GM13976 (cell line): ENCODE data around the gene OR2AG2.

Experiments used
- DNase-seq: peaks from one replicate; pipeline ENCODE4 v3.0.0; 2012; ENCODE audit warnings: low spot score
- in situ Hi-C: fragments of 300-500 bp; cut with MboI; formaldehyde crosslinking; loops from one replicate; pipeline ENCODE4 v1.12.0; 2022; ENCODE audit warnings: low sequenced_read_pairs, mixed read lengths, inconsistent platforms; ENCODE audit not compliant: unreplicated experiment
- TF ChIP-seq, protein P1 (sequence below): IDR thresholded peaks from 2 replicates; pipeline ENCODE4 v1.5.1; 2012; ENCODE audit warnings: borderline replicate concordance, mild to moderate bottlenecking; ENCODE audit not compliant: insufficient read depth; ENCODE audit errors: extremely low read depth, missing control alignments, control extremely low read depth

Gene OR2AG2

GRCh38 chr11:6745018-6745417 is 26.8 kb downstream of the OR2AG2 start:
- in situ Hi-C loops, result no loop called here
- TF ChIP-seq, protein P1, sequence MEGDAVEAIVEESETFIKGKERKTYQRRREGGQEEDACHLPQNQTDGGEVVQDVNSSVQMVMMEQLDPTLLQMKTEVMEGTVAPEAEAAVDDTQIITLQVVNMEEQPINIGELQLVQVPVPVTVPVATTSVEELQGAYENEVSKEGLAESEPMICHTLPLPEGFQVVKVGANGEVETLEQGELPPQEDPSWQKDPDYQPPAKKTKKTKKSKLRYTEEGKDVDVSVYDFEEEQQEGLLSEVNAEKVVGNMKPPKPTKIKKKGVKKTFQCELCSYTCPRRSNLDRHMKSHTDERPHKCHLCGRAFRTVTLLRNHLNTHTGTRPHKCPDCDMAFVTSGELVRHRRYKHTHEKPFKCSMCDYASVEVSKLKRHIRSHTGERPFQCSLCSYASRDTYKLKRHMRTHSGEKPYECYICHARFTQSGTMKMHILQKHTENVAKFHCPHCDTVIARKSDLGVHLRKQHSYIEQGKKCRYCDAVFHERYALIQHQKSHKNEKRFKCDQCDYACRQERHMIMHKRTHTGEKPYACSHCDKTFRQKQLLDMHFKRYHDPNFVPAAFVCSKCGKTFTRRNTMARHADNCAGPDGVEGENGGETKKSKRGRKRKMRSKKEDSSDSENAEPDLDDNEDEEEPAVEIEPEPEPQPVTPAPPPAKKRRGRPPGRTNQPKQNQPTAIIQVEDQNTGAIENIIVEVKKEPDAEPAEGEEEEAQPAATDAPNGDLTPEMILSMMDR, result no peak
- no peak for DNase-seq

GRCh38 chr11:6742260-6742659 is 29.5 kb downstream of the OR2AG2 start:
- in situ Hi-C loops, result no loop called here
- DNase-seq, result no peak
- TF ChIP-seq, protein P1, result no peak

DNA sequence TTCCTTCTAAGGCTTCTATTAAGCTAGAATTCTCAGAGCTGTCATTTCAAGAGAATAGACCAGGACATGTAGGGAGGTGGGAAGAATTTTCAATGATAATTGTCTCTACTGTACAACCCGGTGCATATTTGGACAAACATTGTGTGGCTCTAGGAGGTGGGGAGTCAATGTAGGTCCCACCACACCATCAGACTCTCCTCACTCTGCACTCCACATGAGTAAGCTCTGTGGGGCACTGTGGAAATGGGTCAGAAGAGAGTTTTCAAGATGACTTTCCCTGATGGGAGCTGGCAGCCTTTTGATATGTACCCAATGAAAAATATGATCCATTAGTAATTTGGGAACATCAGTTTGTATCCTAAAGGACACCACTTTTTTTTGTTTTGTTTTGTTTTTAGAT is 33.2 kb downstream of the OR2AG2 start:
- no peak for DNase-seq
- in situ Hi-C loops, result no loop called here
- TF ChIP-seq, protein P1, result no peak

DNA sequence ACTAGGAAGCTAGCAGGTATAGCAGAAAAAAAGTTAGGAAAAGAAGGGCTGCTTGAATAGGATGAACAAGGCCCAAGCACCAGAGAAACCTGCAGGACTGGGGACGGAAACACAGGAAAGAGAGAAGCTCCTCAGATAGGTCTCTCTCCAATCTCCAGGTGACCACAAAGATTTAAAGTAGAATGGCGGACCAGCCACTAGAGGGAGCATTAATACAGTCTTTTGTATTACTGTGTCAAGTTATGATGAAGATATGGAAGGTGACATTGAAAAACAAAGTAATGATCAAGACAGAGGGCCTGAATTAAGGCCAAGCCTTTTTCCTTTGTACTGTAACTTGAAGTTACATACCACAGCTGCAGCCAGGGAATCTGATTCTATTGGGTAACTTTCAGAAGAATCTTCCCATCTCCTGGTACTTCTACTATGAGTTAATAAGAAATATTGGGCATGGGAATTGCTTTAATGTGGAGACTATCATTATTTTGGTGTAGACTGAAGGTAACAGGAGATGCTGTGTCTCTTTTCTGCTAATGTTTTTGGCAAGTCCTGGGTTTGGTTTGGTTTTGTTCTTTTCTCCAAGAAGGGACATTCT is 33.8 kb downstream of the OR2AG2 start:
- in situ Hi-C loops, result no loop called here
- DNase-seq, result peak; percentile 41
- TF ChIP-seq, protein P1, result peak; percentile 65

- in situ Hi-C loops, result no loop called here
- DNase-seq, result no peak
- TF ChIP-seq, protein P1, result no peak
Measured at GRCh38 chr11:6736495-6737121, 35.2 kb downstream of the OR2AG2 start.

DNA sequence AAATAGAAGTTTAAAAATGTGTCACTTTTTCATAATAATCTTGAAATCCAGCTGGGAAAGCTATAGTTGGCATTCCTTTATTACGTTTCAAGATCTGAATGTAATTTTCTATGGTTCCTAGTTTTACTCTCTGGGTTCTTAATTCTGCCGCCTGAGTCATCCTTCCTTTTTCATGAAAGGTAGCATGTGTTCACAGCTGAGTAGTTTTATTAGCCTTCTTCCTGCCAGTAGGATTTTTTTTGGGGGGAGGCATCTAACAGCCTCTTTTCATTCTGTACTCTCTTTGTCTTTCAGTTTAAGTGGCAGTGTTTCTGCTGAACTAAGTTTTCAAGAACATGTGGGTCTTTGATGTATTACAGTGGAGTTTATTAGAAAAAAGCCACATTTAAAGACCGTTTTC is 36.5 kb downstream of the OR2AG2 start:
- no peak for DNase-seq
- TF ChIP-seq, protein P1, result no peak
- in situ Hi-C loops, result no loop called here
